Heart left ventricle (tissue), 16 donors: Measurements from ENCODE around the gene PARN. TPM values are rescaled to one million over a fixed set of nuclear protein-coding genes. Genes with fewer than 3 reads are reported as not detected.
A peak's percentile ranks its signal among the peaks of the same experiment; 100 is the strongest.
"Not testable (repeated sequence)": the region's sequence is repeated elsewhere in the genome, so short reads cannot be mapped to it uniquely, and the experiment has no call there.

Source experiments
- ATAC-seq, 4 donors: fragments of 200-7000 bp; cut with Tn5 transposase; one replicate each; pipeline ENCODE4 v1.9.1; 2020 to 2022; ENCODE audit warnings: moderate library complexity in 4 of 4, mild to moderate bottlenecking in 3 of 4, moderate number of reproducible peaks in 1 of 4
- DNase-seq, 5 donors: peaks; one replicate each; pipeline ENCODE4 v3.0.0-alpha.2; 2020
- H3K27ac ChIP-seq, 12 donors: fragments of 200-600 bp; sonication (generic) in 4 of 12; one replicate each; pipeline versions ENCODE4 v1.5.0 to v1.8.0; 2016 to 2022; ENCODE audit warnings: mild to moderate bottlenecking in 2 of 12
- H3K27me3 ChIP-seq, 9 donors: fragments of 200-600 bp; sonication (generic) in 2 of 9; one replicate each; pipeline versions ENCODE4 v1.5.1 to v1.8.0; 2016 to 2022; ENCODE audit warnings: mild to moderate bottlenecking in 3 of 9
- H3K36me3 ChIP-seq, 9 donors: fragments of 200-600 bp; sonication (generic) in 2 of 9; one replicate each; pipeline versions ENCODE4 v1.5.0 to v1.8.0; 2018 to 2022; ENCODE audit warnings: mild to moderate bottlenecking in 2 of 9
- H3K4me1 ChIP-seq, 12 donors: fragments of 200-600 bp; sonication (generic) in 4 of 12; one replicate each; pipeline versions ENCODE4 v1.5.0 to v1.8.0; 2016 to 2022; ENCODE audit warnings: mild to moderate bottlenecking in 3 of 12
- H3K4me3 ChIP-seq, 12 donors: fragments of 200-600 bp; sonication (generic) in 4 of 12; one replicate each; pipeline versions ENCODE4 v1.5.0 to v1.8.0; 2017 to 2022; ENCODE audit warnings: mild to moderate bottlenecking in 9 of 12, moderate library complexity in 4 of 12
- H3K9me3 ChIP-seq, 12 donors: fragments of 200-600 bp; sonication (generic) in 4 of 12; one replicate each; pipeline versions ENCODE4 v1.5.0 to v1.8.0; 2016 to 2022; ENCODE audit warnings: mild to moderate bottlenecking in 1 of 12
- POLR2A ChIP-seq, 2 donors: fragments of 450-650 bp; IDR thresholded peaks; one replicate each; pipeline ENCODE4 v1.6.1; 2017; ENCODE audit warnings: antibody characterized with exemption in 2 of 2, mild to moderate bottlenecking in 2 of 2, moderate library complexity in 2 of 2
- WGBS, 4 donors: extraction: QIAGEN DNeasy Blood & Tissue Kit in 2 of 4; methylation state at CpG; one replicate each; pipeline versions ENCODE4 v1.1.5 to v1.1.7; 2013 to 2018; 5-methylcytosine and 5-hydroxymethylcytosine counted together
- intact Hi-C, 10 donors: fragments of 100-400 bp; cut with DNase I; formaldehyde crosslinking; loops; one replicate each; pipeline versions ENCODE4 v1.11.1 to v1.14.2; 2022
- polyA plus RNA-seq, 2 donors: library from polyadenylated mRNA; stranded (reverse); fragments of 200-250 nt; gene quantifications; one replicate each; pipeline ENCODE4 v1.2.3, GENCODE V29; 2013
- total RNA-seq, 9 donors: library from RNA; depleted of rRNA in 2 of 9; stranded (reverse); fragments of >200 nt in 2 of 9; fragmentation: NEBNext Ultra II Directional in 3 of 9; extraction: Animal tissue kit (Norgen Biotek cat#: 25700) in 3 of 9; gene quantifications; one replicate each; pipeline versions ENCODE4 v1.1.0 to v1.2.4, GENCODE V29; 2016 to 2023
- TF ChIP-seq, protein P1 (sequence below), 12 donors: fragments of 200-600 bp; sonication (generic) in 4 of 12; IDR thresholded peaks; one replicate each; pipeline versions ENCODE4 v1.5.0 to v1.8.0; 2018 to 2022; ENCODE audit warnings: antibody characterized with exemption in 12 of 12, mild to moderate bottlenecking in 5 of 12
- donor health status: ischemic (EF 13 %, LVEDD 7.1; RV severe dilation, severe dysfunction).
- donor health status: healthy with polysubstance abuse.
- donor health status: DM: no; HTN: yes; CAD: no.
- donor health status: DM: no; HTN: no; CAD: no.
- donor health status: ischemic (EF 25% LVEDD 6.9; RV normal size, moderate dysfunction).
- donor health status: ischemic (EF 25% LVEDD 5.7; RV mildly dilated, moderate dysfunction).
- donor health status: healthy.
- donor health status: DM: yes; HTN: yes; CAD: no.
- donor health status: ischemic (EF 35%, LVEDD 5.7; RV mildly dilated, moderate dysfunction).
- donor health status: nonischemic (EF 11% LVEDD 7.7; RV severe dilation, severe dysfunction).
- donor health status: DM: yes; HTN: yes; CAD: no.
- donor health status: PGD.
- donor health status: ischemic (EF 29% LVEDD 5.4; RV normal size, mild dysfunction).
- donor health status: nonischemic (EF 23%, LVEDD 6.1; RV moderate dilation, normal function).

The PARN gene
- total and polyA plus RNA-seq, 11 donors, result 7.7 to 25.9 (median 19.8) TPM

DNA sequence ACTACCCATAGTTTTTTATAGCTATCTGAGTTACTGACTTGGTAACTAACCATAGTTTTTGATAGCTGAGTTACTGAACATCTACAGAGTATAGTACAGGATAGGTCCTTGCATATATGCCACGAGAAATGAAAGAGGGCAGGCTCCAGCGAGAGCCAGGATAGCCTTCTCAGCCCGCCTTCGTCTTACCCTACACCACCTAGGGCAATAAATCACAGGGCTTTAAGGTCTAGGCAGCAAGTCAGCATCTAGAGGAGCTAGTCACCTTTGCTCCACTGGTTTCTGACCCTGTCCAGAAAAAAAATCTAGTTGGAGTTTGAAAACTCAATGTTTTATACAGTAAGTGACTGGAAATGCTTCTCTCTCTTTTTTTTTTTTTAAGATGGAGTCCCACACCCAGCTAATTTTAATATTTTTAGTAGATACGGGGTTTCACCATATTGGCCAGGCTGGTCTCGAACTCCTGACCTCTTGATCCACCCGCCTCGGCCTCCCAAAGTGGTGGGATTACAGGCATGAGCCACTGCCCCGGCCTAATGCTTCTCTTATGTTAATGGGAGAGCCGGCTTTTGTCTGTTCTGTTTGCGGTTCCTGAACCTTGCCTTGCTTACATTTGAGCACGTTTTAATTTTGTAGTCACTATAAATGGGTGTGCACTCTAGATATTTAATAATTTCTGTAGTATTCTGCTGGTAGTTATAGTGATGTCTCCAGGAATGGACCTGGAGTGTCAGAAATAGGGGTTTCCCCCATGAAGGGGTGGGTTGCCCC, 5.5 kb upstream of the PARN start:
- TF ChIP-seq, protein P1, sequence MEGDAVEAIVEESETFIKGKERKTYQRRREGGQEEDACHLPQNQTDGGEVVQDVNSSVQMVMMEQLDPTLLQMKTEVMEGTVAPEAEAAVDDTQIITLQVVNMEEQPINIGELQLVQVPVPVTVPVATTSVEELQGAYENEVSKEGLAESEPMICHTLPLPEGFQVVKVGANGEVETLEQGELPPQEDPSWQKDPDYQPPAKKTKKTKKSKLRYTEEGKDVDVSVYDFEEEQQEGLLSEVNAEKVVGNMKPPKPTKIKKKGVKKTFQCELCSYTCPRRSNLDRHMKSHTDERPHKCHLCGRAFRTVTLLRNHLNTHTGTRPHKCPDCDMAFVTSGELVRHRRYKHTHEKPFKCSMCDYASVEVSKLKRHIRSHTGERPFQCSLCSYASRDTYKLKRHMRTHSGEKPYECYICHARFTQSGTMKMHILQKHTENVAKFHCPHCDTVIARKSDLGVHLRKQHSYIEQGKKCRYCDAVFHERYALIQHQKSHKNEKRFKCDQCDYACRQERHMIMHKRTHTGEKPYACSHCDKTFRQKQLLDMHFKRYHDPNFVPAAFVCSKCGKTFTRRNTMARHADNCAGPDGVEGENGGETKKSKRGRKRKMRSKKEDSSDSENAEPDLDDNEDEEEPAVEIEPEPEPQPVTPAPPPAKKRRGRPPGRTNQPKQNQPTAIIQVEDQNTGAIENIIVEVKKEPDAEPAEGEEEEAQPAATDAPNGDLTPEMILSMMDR (IDR thresholded peaks at IDR 0.05), result no peak
- TF ChIP-seq POLR2A (IDR thresholded peaks at IDR 0.05), result no peak
- 77 to 83% (median 81%) methylated on average over 12 of the region's 12 CpGs for WGBS, 4 donors
- intact Hi-C loops, result no loop called here

DNA sequence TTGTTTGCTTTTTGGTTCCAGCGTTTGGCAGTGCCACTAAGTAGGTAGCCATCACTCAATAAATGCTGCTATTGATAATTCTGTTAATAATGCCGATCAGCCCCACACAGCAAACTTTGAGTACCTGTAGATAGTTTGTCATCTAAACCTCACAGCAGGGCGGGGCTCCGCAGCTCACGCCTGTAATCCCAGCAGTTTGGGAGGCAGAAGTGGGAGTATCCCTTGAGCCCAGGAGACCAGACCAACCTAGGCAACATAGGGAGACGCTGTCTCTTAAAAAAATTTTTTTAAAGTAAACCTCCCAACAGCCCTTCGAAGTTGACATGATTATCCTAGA, 4.3 kb upstream of the PARN start:
- ATAC-seq (no peak), DNase-seq (no peak)
- peaks cover 0 to 25% (median 16%) of the 10 kb centered on the region in 9 donors for H3K36me3 ChIP-seq
- WGBS, 4 donors, result 66 to 70% (median 68%) methylated on average over 7 of the region's 7 CpGs
- H3K27me3 ChIP-seq, result no peaks in the 10 kb centered on the region
- peak overlapping the region in 4 of 12 donors; percentile 91 to 98 (median 96) for H3K27ac ChIP-seq
- H3K9me3 ChIP-seq, result no peaks in the 10 kb centered on the region
- intact Hi-C loops, result no loop called here
- peaks cover 5 to 57% (median 34%) of the 10 kb centered on the region in 12 donors for H3K4me1 ChIP-seq
- H3K4me3 ChIP-seq, result peak overlapping the region in 9 of 12 donors; percentile 82 to 98 (median 94)
- TF ChIP-seq, protein P1 (IDR thresholded peaks at IDR 0.05), result no peak
- no peak for TF ChIP-seq POLR2A (IDR thresholded peaks at IDR 0.05)

More for the DNA sequence above, 5.5 kb upstream of the PARN start:
- no peak for ATAC-seq
- H3K36me3 ChIP-seq, result peaks cover 0 to 37% (median 24%) of the 10 kb centered on the region in 9 donors
- H3K9me3 ChIP-seq, result no peaks in the 10 kb centered on the region
- H3K4me1 ChIP-seq, result peaks cover 5 to 50% (median 33%) of the 10 kb centered on the region in 12 donors
- no peak overlapping the region for H3K27ac ChIP-seq
- no peaks in the 10 kb centered on the region for H3K27me3 ChIP-seq
- DNase-seq, result no peak
- no peak overlapping the region for H3K4me3 ChIP-seq

DNA sequence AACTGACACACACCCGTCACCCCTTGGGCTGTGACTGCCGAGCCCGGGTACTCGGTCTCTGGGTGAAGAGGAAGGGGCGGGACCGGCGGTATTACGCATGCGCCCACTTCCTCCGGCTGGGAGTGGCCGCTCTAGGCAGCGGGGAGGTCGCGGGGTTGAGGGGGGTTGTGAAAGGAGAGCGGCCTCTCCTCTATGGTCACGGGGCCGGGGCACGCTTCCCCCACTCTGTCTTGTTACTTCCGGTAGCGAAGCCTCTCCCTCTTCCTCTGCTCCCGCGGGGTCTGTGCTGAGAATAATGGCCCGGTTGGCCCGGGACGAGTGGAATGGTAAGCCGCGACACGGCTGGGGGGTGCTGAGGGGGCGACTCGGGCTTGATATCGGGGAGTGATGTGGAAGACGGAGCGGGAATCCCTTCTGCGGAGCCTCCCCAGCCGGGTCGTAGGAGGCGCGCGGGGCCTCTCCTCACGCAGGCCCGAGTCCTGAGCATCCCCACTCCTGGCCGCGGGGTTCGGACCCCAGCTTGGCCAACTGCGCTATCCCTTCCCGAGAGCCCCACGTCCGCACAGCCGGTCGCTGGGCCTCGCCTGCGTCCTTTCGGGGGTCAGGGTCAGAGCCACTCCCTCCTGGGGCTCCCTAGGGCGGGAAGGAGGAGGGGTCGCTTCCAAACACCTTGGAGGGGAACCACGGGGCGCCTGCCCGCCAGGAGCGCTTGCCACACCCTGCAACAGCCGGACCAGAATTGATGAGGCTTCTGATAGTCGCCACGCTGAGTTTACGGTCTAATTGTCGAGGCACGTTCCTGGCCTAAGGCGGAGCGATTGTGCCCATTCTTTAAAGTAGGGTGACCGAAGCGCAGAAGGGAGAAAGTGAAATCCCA, 2.9 kb upstream of the PARN start, which contains the start of gene BFAR:
Gene BFAR (plus strand): TSS at position 259 of the 877 bp plus-strand sequence. CDS start 11,396 bp downstream, outside the sequence.
- peaks cover 5 to 65% (median 42%) of the 10 kb centered on the region in 12 donors for H3K4me1 ChIP-seq
- peak; percentile 92 to 98 for TF ChIP-seq POLR2A (IDR thresholded peaks at IDR 0.05)
- TF ChIP-seq, protein P1 (IDR thresholded peaks at IDR 0.05), result no peak

DNA sequence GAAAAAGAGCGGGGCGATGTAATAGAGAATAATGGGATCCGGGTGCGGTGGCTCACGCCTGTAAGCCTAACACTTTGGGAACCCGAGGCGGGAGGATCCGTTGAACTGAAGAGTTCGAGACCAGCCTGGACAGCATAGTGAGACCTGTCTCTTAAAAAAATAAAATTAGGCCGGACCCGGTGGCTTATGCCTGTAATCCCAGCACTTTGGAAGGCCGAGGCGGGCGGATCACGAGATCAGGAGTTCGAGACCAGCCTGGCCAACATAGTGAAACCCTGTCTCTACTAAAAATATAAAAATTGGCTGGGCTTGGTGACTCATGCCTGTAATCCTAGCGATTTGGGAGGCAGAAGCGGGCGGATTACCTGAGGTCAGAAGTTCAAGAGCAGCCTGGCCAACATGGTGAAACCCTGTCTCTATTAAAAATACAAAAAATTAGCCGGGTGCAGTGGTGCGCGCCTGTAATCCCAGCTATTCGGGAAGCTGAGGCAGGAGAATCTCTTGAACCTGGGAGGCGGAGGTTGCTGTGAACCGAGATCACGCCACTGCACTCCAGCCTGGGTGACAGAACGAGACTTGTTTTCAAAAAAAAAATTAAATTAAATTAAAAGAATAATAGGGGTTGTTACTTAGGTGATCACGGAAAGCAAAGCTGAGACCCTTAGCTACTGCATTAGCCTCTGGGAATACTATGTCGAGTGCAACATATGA, 715 bp upstream of the PARN start:
- peak in 1 of 5 donors; percentile 29 for DNase-seq
- intact Hi-C loops, ATAC-seq, H3K9me3 ChIP-seq, H3K27me3 ChIP-seq: not testable (repeated sequence)
- Histone ChIP-seq H3K4me3 (peak overlapping the region in 11 of 12 donors; percentile 77 to 94 (median 92)), H3K36me3 (peaks cover 0 to 36% (median 29%) of the 10 kb centered on the region in 9 donors), H3K27ac (peak overlapping the region; percentile 21 to 97 (median 92)), H3K4me1 (peaks cover 5 to 53% (median 34%) of the 10 kb centered on the region in 12 donors)
- WGBS, 4 donors, result 83 to 88% (median 86%) methylated on average over 29 of the region's 29 CpGs

More for the DNA sequence above, 2.9 kb upstream of the PARN start, which contains the start of gene BFAR:
- Histone ChIP-seq H3K27me3 (no peaks in the 10 kb centered on the region), H3K27ac (peak within 1 kb of the TSS; percentile 77 to 98 (median 94)), H3K36me3 (peaks cover 0 to 17% (median 10%) of the 10 kb centered on the region in 9 donors), H3K4me3 (peak within 1 kb of the TSS; percentile 82 to 98 (median 95)), H3K9me3 (no peaks in the 10 kb centered on the region)
- peak; percentile 93 to 97 (median 96) for ATAC-seq
- WGBS, 4 donors, result 0 to 1% (median 1%) methylated on average over 28 to 69 of the region's 69 CpGs
- peak; percentile 99 to 100 (median 99) for DNase-seq
- intact Hi-C loops, result no loop called here
